IMR-90 (cell line): Measurements from ENCODE around the gene THBS1. TPM values are rescaled to one million over a fixed set of nuclear protein-coding genes. Genes with fewer than 3 reads are reported as not detected.

Experiments
- ATAC-seq: fragments of 200-7000 bp; cut with Tn5 transposase; 2 replicates; pipeline ENCODE4 v1.9.1; 2020; ENCODE audit warnings: low read depth, mild to moderate bottlenecking, moderate library complexity
- BruUV-seq: library from RNA; stranded (reverse); fragments of 400-500 nt; replicated peaks from 2 replicates; lab custom pipeline; 2021; lab: Mats Ljungman, UMichigan
- CTCF ChIA-PET: fragments of 300-600 bp; formaldehyde crosslinking; extraction: SDS; loops from one replicate; lab custom pipeline; 2021; ENCODE audit warnings: antibody characterized with exemption; lab: Yijun Ruan, JAX
- POLR2A ChIA-PET: fragments of 300-600 bp; sonication (Branson Sonifier 250); formaldehyde crosslinking; loops from one replicate; lab custom pipeline; 2022; ENCODE audit warnings: antibody characterized with exemption; ENCODE audit not compliant: unreplicated experiment; lab: Charles Lee
- DNase-seq: peaks from one replicate; pipeline ENCODE4 v3.0.0; 2013
- H2AFZ ChIP-seq: replicated peaks from 2 replicates; pipeline ENCODE3; 2013; ENCODE audit warnings: low read length, mild to moderate bottlenecking; ENCODE audit not compliant: poor library complexity
- H2AK5ac ChIP-seq: 2 replicates; pipeline ENCODE4 v1.6.1; 2013; ENCODE audit warnings: low read depth, low read length, inconsistent platforms
- H2AK9ac ChIP-seq: replicated peaks from 2 replicates; pipeline ENCODE3; 2013; ENCODE audit warnings: mild to moderate bottlenecking, low read depth, low read length, moderate library complexity; ENCODE audit not compliant: poor library complexity
- H2BK120ac ChIP-seq: 2 replicates; pipeline ENCODE4 v1.6.1; 2013; ENCODE audit warnings: low read depth, low read length, inconsistent platforms
- H2BK15ac ChIP-seq: 3 replicates; pipeline ENCODE4 v1.6.1; 2013; ENCODE audit warnings: low read depth, low read length, inconsistent platforms
- H2BK20ac ChIP-seq: 2 replicates; pipeline ENCODE4 v1.6.1; 2013; ENCODE audit warnings: low read depth, mild to moderate bottlenecking, inconsistent platforms, low read length, moderate library complexity
- H2BK5ac ChIP-seq: 2 replicates; pipeline ENCODE4 v1.6.1; 2013; ENCODE audit warnings: mild to moderate bottlenecking, low read depth, low read length, inconsistent platforms; ENCODE audit not compliant: poor library complexity, severe bottlenecking
- H3K14ac ChIP-seq: replicated peaks from 2 replicates; pipeline ENCODE4 v1.6.1; 2013; ENCODE audit warnings: low read depth, low read length, inconsistent platforms
- H3K18ac ChIP-seq: 2 replicates; pipeline ENCODE4 v1.6.1; 2013; ENCODE audit warnings: low read depth, low read length, control low read depth
- H3K23ac ChIP-seq: 2 replicates; pipeline ENCODE4 v1.6.1; 2013; ENCODE audit warnings: low read depth, low read length, inconsistent platforms
- H3K27ac ChIP-seq: 2 replicates; pipeline ENCODE4 v1.5.1; 2013; ENCODE audit warnings: mild to moderate bottlenecking, control low read depth, low read length; ENCODE audit not compliant: insufficient read depth
- H3K27me3 ChIP-seq: 2 replicates; pipeline ENCODE4 v1.6.1; 2013; ENCODE audit warnings: low read length; ENCODE audit not compliant: control insufficient read depth, insufficient read depth
- H3K36me3 ChIP-seq: 2 replicates; pipeline ENCODE4 v1.6.1; 2013; ENCODE audit warnings: low read length, mixed read lengths; ENCODE audit not compliant: control insufficient read depth, insufficient read depth
- H3K4ac ChIP-seq: 2 replicates; pipeline ENCODE4 v1.6.1; 2013; ENCODE audit warnings: low read depth, low read length, inconsistent platforms
- H3K4me1 ChIP-seq: 2 replicates; pipeline ENCODE4 v1.6.1; 2013; ENCODE audit warnings: low read length, mixed read lengths; ENCODE audit not compliant: control insufficient read depth, insufficient read depth
- H3K4me2 ChIP-seq: 2 replicates; pipeline ENCODE4 v1.6.1; 2013; ENCODE audit warnings: low read depth, mild to moderate bottlenecking, control low read depth, low read length, moderate library complexity
- H3K4me3 ChIP-seq: 2 replicates; pipeline ENCODE4 v1.5.1; 2013; ENCODE audit warnings: low read depth, mild to moderate bottlenecking, control low read depth, low read length, moderate library complexity; ENCODE audit not compliant: insufficient read depth
- H3K56ac ChIP-seq: 2 replicates; pipeline ENCODE4 v1.6.1; 2013; ENCODE audit warnings: low read length, inconsistent platforms; ENCODE audit not compliant: insufficient read depth; ENCODE audit errors: extremely low read depth
- H3K79me1 ChIP-seq, 2 experiments: 2 replicates each; pipeline ENCODE4 v1.6.1; 2013; ENCODE audit warnings: low read length in 2 of 2, inconsistent platforms in 1 of 2, low read depth in 1 of 2
- H3K9ac ChIP-seq: 2 replicates; pipeline ENCODE4 v1.6.1; 2013; ENCODE audit warnings: low read depth, low read length, control low read depth
- H3K9me1 ChIP-seq: 2 replicates; pipeline ENCODE4 v1.6.1; 2013; ENCODE audit warnings: low read length, inconsistent platforms; ENCODE audit not compliant: insufficient read depth
- H3K9me3 ChIP-seq: 2 replicates; pipeline ENCODE4 v1.6.1; 2013; ENCODE audit warnings: low read length; ENCODE audit not compliant: control insufficient read depth, insufficient read depth
- H4K20me1 ChIP-seq: 2 replicates; pipeline ENCODE4 v1.6.1; 2013; ENCODE audit warnings: low read length, inconsistent platforms; ENCODE audit not compliant: insufficient read depth
- H4K5ac ChIP-seq: 2 replicates; pipeline ENCODE4 v1.6.1; 2013; ENCODE audit warnings: mild to moderate bottlenecking, low read depth, low read length, control low read depth
- H4K8ac ChIP-seq, 2 experiments: 2 replicates each; pipeline ENCODE4 v1.6.1; 2013; ENCODE audit warnings: low read depth in 2 of 2, low read length in 2 of 2, control low read depth in 1 of 2, inconsistent platforms in 1 of 2
- H4K91ac ChIP-seq: 2 replicates; pipeline ENCODE4 v1.6.1; 2013; ENCODE audit warnings: low read depth, low read length, inconsistent platforms; ENCODE audit not compliant: insufficient read depth
- BHLHE40 ChIP-seq: fragments of 150-350 bp; IDR thresholded peaks from 2 replicates; pipeline ENCODE4 v1.6.1; 2016; ENCODE audit warnings: mild to moderate bottlenecking, low read depth, low read length
- CEBPB ChIP-seq: IDR thresholded peaks from 2 replicates; pipeline ENCODE4 v1.6.1; 2012; ENCODE audit warnings: low read depth, low read length, improper control_type of control experiment
- CHD1 ChIP-seq: IDR thresholded peaks from 2 replicates; pipeline ENCODE4 v1.6.1; 2012; ENCODE audit warnings: low read depth, low read length, improper control_type of control experiment
- CTCF ChIP-seq: conservative IDR thresholded peaks from 2 replicates; pipeline ENCODE4 v1.5.1; 2012; ENCODE audit warnings: mild to moderate bottlenecking, low read depth, low read length, improper control_type of control experiment
- ELK1 ChIP-seq: fragments of 150-350 bp; IDR thresholded peaks from 2 replicates; pipeline ENCODE4 v1.6.1; 2016; ENCODE audit warnings: low read depth, mild to moderate bottlenecking, low read length, moderate library complexity, borderline replicate concordance
- FOS ChIP-seq: fragments of 150-350 bp; IDR thresholded peaks from 2 replicates; pipeline ENCODE4 v1.6.1; 2016; ENCODE audit warnings: low read depth, low read length
- MAFK ChIP-seq: IDR thresholded peaks from 2 replicates; pipeline ENCODE4 v1.6.1; 2012; ENCODE audit warnings: low read depth, low read length, improper control_type of control experiment
- MAZ ChIP-seq: IDR thresholded peaks from 2 replicates; pipeline ENCODE4 v1.6.1; 2012; ENCODE audit warnings: low read depth, mild to moderate bottlenecking, low read length, improper control_type of control experiment, moderate library complexity, borderline replicate concordance
- MXI1 ChIP-seq: IDR thresholded peaks from 2 replicates; pipeline ENCODE4 v1.6.1; 2012; ENCODE audit warnings: low read depth, mild to moderate bottlenecking, low read length, moderate library complexity, borderline replicate concordance
- NFE2L2 ChIP-seq: fragments of 150-350 bp; IDR thresholded peaks from 2 replicates; pipeline ENCODE4 v1.6.1; 2016; ENCODE audit warnings: low read depth, mild to moderate bottlenecking, low read length
- POLR2A ChIP-seq: IDR thresholded peaks from 2 replicates; pipeline ENCODE4 v1.6.1; 2012; ENCODE audit warnings: mild to moderate bottlenecking, low read depth, low read length
- RAD21 ChIP-seq: IDR thresholded peaks from 2 replicates; pipeline ENCODE4 v1.6.1; 2012; ENCODE audit warnings: low read length, improper control_type of control experiment
- RCOR1 ChIP-seq: IDR thresholded peaks from 2 replicates; pipeline ENCODE4 v1.6.1; 2012; ENCODE audit warnings: mild to moderate bottlenecking, low read length, improper control_type of control experiment; ENCODE audit not compliant: insufficient replicate concordance
- RFX5 ChIP-seq: IDR thresholded peaks from 2 replicates; pipeline ENCODE4 v1.8.0; 2012; ENCODE audit warnings: low read depth, mild to moderate bottlenecking, low read length, moderate library complexity
- SMC3 ChIP-seq: fragments of 150-350 bp; IDR thresholded peaks from 2 replicates; pipeline ENCODE4 v1.6.1; 2016; ENCODE audit warnings: low read depth, mild to moderate bottlenecking, antibody characterized with exemption, low read length, moderate library complexity
- USF2 ChIP-seq: fragments of 150-350 bp; IDR thresholded peaks from 2 replicates; pipeline ENCODE4 v1.6.1; 2017; ENCODE audit warnings: mild to moderate bottlenecking, antibody characterized with exemption, low read length, low read depth
- WGBS, 2 experiments: methylation state at CpG; one replicate each; pipeline versions ENCODE4 v1.1.5 to v1.1.7; 2013; ENCODE audit warnings: missing lambda C conversion rate in 2 of 2; ENCODE audit not compliant: insufficient read length in 1 of 2; ENCODE audit errors: extremely low coverage in 2 of 2; 5-methylcytosine and 5-hydroxymethylcytosine counted together
- dilution Hi-C: fragments of 300-500 bp; cut with HindIII; formaldehyde crosslinking; loops from one replicate; pipeline ENCODE4 v1.14.3; 2018; ENCODE audit warnings: low sequenced_read_pairs; ENCODE audit not compliant: unreplicated experiment
- in situ Hi-C: fragments of 300-500 bp; cut with MboI; formaldehyde crosslinking; loops from 3 replicates; pipeline ENCODE4 v1.14.3; 2019; ENCODE audit warnings: low sequenced_read_pairs, inconsistent platforms, mixed read lengths
- intact Hi-C: fragments of 100-400 bp; cut with micrococcal nuclease; formaldehyde crosslinking; loops from 2 replicates; pipeline ENCODE4 v1.10.0; 2022
- polyA plus RNA-seq, 3 experiments: library from polyadenylated mRNA; depleted of rRNA; stranded (reverse); fragments of >200 nt; gene quantifications; 2 replicates each; pipeline ENCODE4 v1.2.3, GENCODE V29; 2012; ENCODE audit warnings: low replicate concordance in 1 of 3
- total RNA-seq: library from RNA; depleted of rRNA; stranded (reverse); fragments of >200 nt; gene quantifications from 2 replicates; pipeline ENCODE4 v1.2.3, GENCODE V29; 2012

The THBS1 gene
- total and polyA plus RNA-seq, 2 of the 4 experiments (the other 2 are of a cell fraction): 1,562 to 4,071 TPM

GRCh38 chr15:39573844-39574243 lies 7.0 kb upstream of the THBS1 start:
- dilution Hi-C loops (no loop called here), in situ Hi-C loops (no loop called here), intact Hi-C loops (no loop called here)
- no CpG with 5 or more reads among the region's 4 CpGs for WGBS, 2 experiments
- Histone ChIP-seq H4K20me1 (no peaks in the 10 kb centered on the region), H3K14ac (0 out of 2 replicates have a peak overlapping the region, but pooled peaks have one; percentile 10), H2AFZ (no peak overlapping the region), H3K27ac (peak overlapping the region; percentile 6; the same call in 1 of the 2 replicates), H4K91ac (no peak overlapping the region), H3K27me3 (no peaks in the 10 kb centered on the region), H3K4me1 (peaks cover 8% of the 10 kb centered on the region), H2BK120ac (no peak overlapping the region; the same call in 1 of the 2 replicates), H3K36me3 (no peaks in the 10 kb centered on the region), H3K56ac (no peak overlapping the region), H2AK5ac (no peak overlapping the region), H2AK9ac (no peak overlapping the region), H3K79me1 (peaks cover 3 to 6% of the 10 kb centered on the region in 2 experiments; a peak in 1 of 4 replicates), H3K4me3 (no peak overlapping the region), H3K18ac (peak overlapping the region; percentile 66), H3K9ac (no peak overlapping the region), H3K4me2 (no peak overlapping the region), H4K8ac (no peak overlapping the region), H2BK20ac (no peak overlapping the region), H4K5ac (peak overlapping the region; percentile 70; the same call in 1 of the 2 replicates), H2BK5ac (no peak overlapping the region), H3K4ac (no peak overlapping the region), H3K9me3 (no peaks in the 10 kb centered on the region), H2BK15ac (no peak overlapping the region), H3K9me1 (peaks cover 8% of the 10 kb centered on the region; the same call in 1 of the 2 replicates), H3K23ac (no peak overlapping the region)
- ATAC-seq (no peak), DNase-seq (peak; percentile 36)
- ChIA-PET CTCF (interaction anchor here (0.7 kb wide), 1 partner anchor 139 kb away, joined by 3 read pairs; no protein-coding TSS in a partner anchor), POLR2A (no interaction called here)
- TF ChIP-seq CTCF (no peak), CEBPB (no peak), BHLHE40 (no peak), SMC3 (no peak), USF2 (no peak), ELK1 (no peak), CHD1 (no peak), RCOR1 (no peak), MAZ (no peak), RAD21 (no peak), NFE2L2 (no peak), FOS (no peak), MXI1 (no peak), RFX5 (no peak), MAFK (no peak), POLR2A (no peak)
- no TSS peak for BruUV-seq
